Measurements from ENCODE around the gene SLC35B3. TPM values are rescaled to one million over a fixed set of nuclear protein-coding genes. Genes with fewer than 3 reads are reported as not detected.

Gene SLC35B3
- total RNA-seq, 2 donors from 2014 or later: 4.5 to 6.4 TPM

DNA sequence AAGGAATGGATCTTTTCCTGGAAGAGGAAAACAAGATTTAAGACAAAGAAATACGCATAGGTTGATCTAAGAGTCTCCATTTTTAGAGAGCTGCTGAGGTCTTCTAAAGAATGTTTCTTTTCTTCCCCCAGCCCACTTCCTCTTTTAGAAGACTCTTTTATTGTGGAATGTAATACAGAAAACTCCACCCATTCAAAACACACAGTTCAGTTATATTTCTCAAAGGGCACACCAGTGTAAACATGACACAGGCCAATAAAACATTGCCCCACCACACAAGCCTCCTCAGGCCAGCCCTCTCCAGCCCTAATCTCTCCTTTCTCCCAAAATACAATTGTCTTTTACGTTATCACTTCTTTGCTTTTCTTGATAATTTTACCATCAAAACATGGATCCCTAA lies 42.8 kb downstream of the SLC35B3 start:
- Mint-ChIP-seq H3K4me1 (peaks cover 14% of the 10 kb centered on the region), H3K36me3 (ENCODE audit: low read depth) (no peaks in the 10 kb centered on the region), H3K4me3 (no peak overlapping the region), H3K27me3 (peaks cover 3% of the 10 kb centered on the region), H3K27ac (peak overlapping the region; percentile 12)
- ATAC-seq: no peak
- no peaks in the 10 kb centered on the region for H3K9me3 ChIP-seq (ENCODE audit: control insufficient read depth, low read length, poor library complexity, severe bottlenecking)
- DNase-seq: no peak

- H3K36me3 Mint-ChIP-seq (ENCODE audit: low read depth): no peaks in the 10 kb centered on the region
- H3K4me1 Mint-ChIP-seq: peaks cover 14% of the 10 kb centered on the region
- H3K27ac Mint-ChIP-seq: no peak overlapping the region
- H3K4me3 Mint-ChIP-seq: no peak overlapping the region
- no peak for ATAC-seq
- peaks cover 5% of the 10 kb centered on the region for H3K27me3 Mint-ChIP-seq
- no peak for DNase-seq
- H3K9me3 ChIP-seq (ENCODE audit: control insufficient read depth, low read length, poor library complexity, severe bottlenecking): no peaks in the 10 kb centered on the region
Measured at GRCh38 chr6:8391934-8392333, 43.4 kb downstream of the SLC35B3 start.

- no peaks in the 10 kb centered on the region for H3K9me3 ChIP-seq (ENCODE audit: control insufficient read depth, low read length, poor library complexity, severe bottlenecking)
- Mint-ChIP-seq H3K4me3 (no peak overlapping the region), H3K27ac (no peak overlapping the region)
Measured at GRCh38 chr6:8389036-8389818, 46.1 kb downstream of the SLC35B3 start.

DNA sequence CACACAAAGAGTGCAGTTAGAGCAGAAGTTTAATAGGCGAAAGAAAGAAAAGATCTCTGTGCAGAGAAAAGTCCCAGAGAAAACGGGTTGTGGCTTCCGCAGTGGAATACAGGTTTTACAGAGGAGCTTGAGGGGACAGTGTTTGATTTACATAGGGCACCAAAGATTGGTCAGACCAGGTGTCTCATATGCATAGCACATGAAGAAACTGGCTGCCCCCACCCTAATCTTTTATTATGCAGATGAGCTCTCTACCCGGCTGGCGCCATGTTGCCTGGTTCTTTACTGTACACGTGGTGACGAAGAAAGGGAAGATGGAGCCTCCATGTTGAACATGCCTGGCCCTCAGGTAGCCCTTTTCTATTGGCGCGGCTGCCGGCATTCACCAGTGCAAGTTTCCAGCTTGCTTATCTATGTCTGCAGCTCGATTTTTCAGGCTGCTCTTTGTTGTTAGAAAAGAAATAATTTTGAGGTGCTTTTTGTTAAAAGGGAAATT lies 47.4 kb downstream of the SLC35B3 start:
- Mint-ChIP-seq H3K36me3 (ENCODE audit: low read depth) (no peaks in the 10 kb centered on the region), H3K4me3 (no peak overlapping the region), H3K4me1 (peaks cover 14% of the 10 kb centered on the region), H3K27me3 (peaks cover 23% of the 10 kb centered on the region), H3K27ac (no peak overlapping the region)
- H3K9me3 ChIP-seq (ENCODE audit: control insufficient read depth, low read length, poor library complexity, severe bottlenecking): no peaks in the 10 kb centered on the region
- ATAC-seq (no peak), DNase-seq (no peak)

More at GRCh38 chr6:8389036-8389818, 46.1 kb downstream of the SLC35B3 start:
- DNase-seq: no peak
- Mint-ChIP-seq H3K36me3 (ENCODE audit: low read depth) (no peaks in the 10 kb centered on the region), H3K4me1 (peaks cover 14% of the 10 kb centered on the region), H3K27me3 (peaks cover 11% of the 10 kb centered on the region)
- ATAC-seq: no peak

DNA sequence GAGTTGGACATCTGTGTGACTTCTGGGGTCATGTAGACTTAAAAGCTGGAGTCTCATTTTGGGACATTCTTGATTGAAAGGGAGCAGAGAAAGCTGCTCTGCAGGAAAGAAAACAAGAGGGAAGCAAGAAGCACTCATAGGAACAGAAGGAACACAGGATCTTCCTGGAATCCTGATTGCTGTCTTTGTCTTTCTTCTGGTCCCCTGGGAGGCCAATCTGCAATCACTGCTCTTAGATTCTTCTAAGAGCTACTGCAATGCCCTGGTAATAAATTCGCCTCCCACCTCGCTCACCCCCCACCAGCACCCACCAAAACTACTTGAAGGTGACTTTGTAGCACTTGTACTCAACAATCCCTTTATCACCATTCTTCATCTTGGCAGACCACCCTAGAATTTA lies 51.8 kb downstream of the SLC35B3 start:
- no peak for ATAC-seq
- Mint-ChIP-seq H3K27me3 (peaks cover 55% of the 10 kb centered on the region), H3K4me3 (no peak overlapping the region), H3K36me3 (ENCODE audit: low read depth) (no peaks in the 10 kb centered on the region), H3K27ac (no peak overlapping the region), H3K4me1 (no peaks in the 10 kb centered on the region)
- H3K9me3 ChIP-seq (ENCODE audit: control insufficient read depth, low read length, poor library complexity, severe bottlenecking): no peaks in the 10 kb centered on the region
- no peak for DNase-seq

DNA sequence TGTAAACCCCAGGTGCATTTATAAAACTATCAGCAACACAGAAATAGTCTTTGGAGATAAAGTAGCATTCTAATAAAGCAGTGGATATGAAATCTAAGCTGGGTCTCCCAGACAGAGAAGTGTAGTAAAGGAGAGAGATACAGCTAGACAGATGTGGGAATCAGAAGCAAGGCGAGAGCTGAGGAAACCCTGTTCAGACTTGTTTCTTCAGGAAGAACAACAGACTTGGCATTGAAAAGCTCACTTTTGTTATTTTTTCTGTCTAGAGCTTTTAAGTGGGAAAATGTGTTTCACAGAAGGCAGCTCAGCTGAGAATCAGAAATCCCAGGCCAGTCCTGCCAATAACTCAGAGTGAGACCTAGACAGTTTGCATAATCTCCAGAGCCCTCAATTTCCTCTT lies 52.9 kb downstream of the SLC35B3 start:
- no peak for DNase-seq
- H3K9me3 ChIP-seq (ENCODE audit: control insufficient read depth, low read length, poor library complexity, severe bottlenecking): no peaks in the 10 kb centered on the region
- Mint-ChIP-seq H3K4me3 (no peak overlapping the region), H3K4me1 (no peaks in the 10 kb centered on the region), H3K27me3 (peaks cover 55% of the 10 kb centered on the region), H3K27ac (no peak overlapping the region), H3K36me3 (ENCODE audit: low read depth) (no peaks in the 10 kb centered on the region)
- ATAC-seq: no peak

DNA sequence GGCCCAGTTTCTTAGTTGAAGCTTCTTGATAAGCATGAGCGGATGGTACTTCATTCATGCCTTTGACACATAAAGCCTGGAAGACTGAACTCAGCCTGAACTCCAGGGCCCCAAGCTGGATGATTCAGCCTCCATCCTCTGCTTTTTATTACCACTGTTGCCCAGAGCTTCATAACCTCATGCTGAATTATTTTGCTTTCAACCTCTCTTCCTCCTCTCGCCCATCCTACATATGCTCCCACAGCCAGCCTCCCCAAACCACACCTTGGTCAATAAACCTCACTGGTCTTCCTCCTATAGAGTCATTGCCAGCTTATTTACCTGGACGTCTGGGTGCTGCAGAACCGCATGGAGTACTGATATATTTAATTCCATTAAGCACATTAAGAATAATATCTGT lies 59.4 kb downstream of the SLC35B3 start:
- H3K9me3 ChIP-seq (ENCODE audit: control insufficient read depth, low read length, poor library complexity, severe bottlenecking): no peaks in the 10 kb centered on the region
- no peak overlapping the region for H3K27ac Mint-ChIP-seq
- ATAC-seq (no peak), DNase-seq (no peak)
- H3K27me3 Mint-ChIP-seq: peaks cover 41% of the 10 kb centered on the region
- H3K36me3 Mint-ChIP-seq (ENCODE audit: low read depth): no peaks in the 10 kb centered on the region
- H3K4me3 Mint-ChIP-seq: no peak overlapping the region
- H3K4me1 Mint-ChIP-seq: no peaks in the 10 kb centered on the region

All from T-helper 17 cell (primary cell).